ENCODE results near the gene RALGDS.

GRCh38 chr9:133119846-133120500 is 1.1 kb downstream of the RALGDS start:
- TF ChIP-seq CTCF (conservative IDR thresholded peaks at IDR 0.05; ENCODE audit: low read depth, low read length) (no peak), EZH2 (IDR thresholded peaks at IDR 0.05; ENCODE audit: borderline replicate concordance, low read depth, low read length, poor library complexity, severe bottlenecking) (no peak)

All from A673 (cell line).